Measurements from ENCODE around the gene OGFOD2.

Gene OGFOD2

DNA sequence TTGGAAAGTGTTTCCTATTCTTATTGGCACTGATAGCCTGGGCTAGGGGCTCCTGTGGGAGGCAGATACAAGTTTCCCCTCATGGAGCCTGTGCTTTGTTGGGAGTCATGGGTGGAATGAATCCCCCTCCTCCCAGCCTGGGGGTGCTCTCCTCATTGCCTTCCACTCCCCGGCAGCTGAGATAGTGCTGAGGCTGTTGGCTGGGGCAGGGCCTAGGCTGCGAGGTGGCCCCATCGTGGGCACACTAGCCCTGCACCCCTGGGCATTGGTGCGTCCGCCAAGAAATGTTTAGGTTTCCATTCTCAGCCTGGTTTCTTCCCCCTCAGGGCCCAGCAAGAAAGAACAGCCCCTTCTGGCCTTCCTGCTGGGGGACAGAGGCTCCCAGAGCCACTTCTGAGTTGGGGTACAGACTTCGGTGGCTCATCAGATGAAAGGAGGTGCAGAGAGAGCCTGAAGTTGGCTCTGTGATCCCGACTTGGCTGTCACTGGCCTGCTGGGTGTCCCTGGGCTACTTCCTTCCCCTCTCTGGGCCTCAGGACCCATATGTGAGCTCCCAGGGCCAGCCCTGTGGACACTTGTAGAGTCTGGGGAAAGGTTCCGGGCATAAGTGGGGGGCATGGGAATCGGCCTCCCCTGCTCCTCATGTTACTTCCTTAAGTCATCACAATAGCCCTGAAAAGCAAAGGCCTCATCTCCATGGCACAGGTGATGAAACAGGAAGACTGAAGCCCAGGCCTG lies 2.8 kb downstream of the OGFOD2 start:
- DNase-seq: no peak

DNA sequence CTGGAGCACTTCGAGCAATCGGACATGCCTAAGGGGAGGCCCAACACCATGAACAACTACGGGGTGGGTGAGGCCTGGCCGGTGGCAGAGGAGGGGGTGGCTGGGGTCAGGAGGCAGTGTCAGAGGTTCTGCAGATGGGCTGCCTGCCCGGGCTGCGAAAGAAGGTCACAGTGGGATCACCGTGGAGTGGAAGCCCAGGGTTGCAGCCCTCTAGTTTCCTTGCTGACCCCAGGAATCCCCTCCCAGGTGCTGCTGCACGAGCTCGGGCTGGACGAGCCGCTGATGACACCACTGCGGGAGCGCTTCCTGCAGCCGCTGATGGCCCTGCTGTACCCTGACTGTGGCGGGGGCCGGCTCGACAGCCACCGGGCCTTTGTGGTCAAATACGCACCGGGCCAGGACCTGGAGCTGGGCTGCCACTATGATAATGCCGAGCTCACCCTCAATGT lies 3.5 kb downstream of the OGFOD2 start:
- DNase-seq: no peak

DNA sequence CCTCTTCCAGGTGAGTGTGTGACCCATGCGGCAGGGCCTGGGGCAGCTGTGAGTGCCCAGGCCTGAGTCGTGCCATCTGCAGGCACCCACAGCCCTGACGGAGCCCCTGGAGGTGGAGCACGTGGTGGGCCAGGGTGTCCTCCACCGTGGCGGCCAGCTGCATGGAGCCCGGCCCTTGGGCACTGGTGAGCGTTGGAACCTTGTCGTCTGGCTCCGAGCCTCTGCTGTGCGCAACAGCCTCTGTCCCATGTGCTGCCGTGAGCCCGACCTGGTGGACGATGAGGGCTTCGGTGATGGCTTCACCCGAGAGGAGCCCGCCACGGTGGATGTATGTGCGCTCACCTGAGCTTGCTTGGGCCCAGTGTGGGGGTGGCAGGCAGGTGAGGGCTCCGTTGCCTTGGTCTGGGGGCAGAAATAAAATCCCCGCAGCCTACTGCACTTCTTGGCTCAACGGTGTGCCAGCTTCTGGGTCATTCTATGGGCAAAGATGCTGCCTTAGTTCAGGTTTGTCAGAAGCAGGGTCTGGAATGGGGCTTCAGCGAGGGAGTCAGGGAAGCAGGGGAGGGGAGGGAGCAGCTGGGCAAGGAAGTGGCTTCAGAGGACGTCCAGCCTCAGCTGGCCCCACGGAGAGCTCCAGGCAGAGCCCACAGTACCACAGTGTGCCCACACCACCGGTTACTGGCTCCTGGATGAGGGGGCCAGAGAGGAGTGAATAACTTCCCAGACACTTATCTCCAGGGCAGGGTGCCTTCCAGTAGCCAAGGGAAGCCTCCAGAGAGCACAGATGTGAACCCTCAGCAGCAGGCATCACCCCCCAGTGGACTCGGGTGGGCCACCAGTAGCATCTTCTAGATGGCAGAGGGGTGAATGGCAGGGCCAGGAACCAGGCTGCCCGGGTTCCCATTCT lies 4.2 kb downstream of the OGFOD2 start:
- DNase-seq: no peak

DNA sequence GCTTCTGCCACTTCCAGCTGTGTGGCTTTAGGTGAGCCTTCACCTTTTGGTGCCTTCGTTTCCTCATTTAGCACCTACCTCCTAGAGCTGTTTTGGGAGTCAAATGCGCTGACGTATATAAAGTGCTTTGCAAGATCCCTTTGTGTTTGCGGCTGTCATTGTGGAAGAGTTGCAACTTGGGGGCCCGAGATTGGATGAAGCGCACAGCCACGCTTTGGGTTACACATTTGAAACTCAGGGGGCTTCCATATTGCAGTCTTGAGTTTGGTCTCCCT lies 4.8 kb downstream of the OGFOD2 start:
- no peak for DNase-seq

DNA sequence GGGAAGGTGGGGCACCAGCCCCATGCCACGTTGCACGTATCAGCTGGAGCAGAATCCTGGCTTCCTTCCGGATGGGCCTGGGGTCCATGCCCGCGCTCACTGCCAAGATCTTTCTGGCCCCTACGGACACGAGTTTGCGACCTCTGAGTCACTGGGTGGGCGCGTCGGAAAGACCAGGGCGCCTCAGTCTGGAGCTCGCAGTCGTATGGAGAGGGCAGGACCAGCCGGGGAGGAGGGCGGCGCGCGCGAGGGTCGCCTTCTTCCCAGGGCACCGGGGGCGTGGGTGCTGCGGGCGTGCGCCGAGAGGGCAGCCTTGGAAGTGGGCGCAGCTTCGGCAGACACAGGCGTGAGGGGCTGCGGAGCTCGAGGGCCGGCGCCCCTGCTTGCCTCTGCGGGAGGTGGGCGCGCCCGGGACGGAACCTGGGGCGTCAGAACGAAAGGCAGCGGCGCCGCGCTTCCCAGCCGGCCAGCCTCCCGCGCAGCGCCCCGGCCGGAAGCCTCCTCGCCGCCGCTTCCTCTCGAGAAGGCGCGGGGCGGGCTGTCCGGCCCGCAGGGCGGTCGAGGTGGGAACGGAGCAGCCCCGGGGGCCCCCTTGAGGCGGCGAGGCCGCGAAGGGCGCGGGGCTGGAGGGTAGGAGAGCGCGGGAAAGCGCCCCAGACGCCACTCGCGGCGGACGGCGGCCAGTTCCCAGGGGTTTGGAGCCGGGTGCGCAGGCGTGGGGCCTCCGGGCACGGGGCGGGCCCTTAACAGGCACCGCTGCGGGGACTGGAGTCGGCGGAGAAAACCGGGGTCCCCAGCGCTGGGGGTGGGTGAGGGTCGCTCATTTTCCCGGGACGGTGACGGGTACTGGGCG lies 5.4 kb downstream of the OGFOD2 start, which contains the start of gene ARL6IP4:
ARL6IP4 (plus strand) TSS at position 499 of the 853 bp plus-strand sequence. CDS start 459 bp downstream, outside the sequence.
- peak; percentile 80 for DNase-seq

DNA sequence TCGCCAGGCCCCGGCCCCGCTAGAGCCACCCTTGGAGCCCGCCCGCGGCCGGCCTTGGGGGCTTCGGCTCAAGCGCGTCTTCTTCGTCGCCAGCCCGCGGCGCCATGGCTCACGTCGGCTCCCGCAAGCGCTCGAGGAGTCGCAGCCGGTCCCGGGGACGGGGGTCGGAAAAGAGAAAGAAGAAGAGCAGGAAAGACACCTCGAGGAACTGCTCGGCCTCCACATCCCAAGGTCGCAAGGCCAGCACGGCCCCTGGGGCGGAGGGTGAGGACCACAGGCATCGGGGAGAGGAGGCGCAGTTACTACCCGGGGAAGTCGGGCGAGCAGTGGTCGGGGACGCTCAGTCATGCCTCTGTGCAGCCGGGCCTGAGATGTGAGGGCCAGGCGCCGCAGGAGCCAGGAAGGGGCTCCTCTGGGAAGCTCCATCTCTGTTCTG lies 6.0 kb downstream of the OGFOD2 start:
- no peak for DNase-seq

DNA sequence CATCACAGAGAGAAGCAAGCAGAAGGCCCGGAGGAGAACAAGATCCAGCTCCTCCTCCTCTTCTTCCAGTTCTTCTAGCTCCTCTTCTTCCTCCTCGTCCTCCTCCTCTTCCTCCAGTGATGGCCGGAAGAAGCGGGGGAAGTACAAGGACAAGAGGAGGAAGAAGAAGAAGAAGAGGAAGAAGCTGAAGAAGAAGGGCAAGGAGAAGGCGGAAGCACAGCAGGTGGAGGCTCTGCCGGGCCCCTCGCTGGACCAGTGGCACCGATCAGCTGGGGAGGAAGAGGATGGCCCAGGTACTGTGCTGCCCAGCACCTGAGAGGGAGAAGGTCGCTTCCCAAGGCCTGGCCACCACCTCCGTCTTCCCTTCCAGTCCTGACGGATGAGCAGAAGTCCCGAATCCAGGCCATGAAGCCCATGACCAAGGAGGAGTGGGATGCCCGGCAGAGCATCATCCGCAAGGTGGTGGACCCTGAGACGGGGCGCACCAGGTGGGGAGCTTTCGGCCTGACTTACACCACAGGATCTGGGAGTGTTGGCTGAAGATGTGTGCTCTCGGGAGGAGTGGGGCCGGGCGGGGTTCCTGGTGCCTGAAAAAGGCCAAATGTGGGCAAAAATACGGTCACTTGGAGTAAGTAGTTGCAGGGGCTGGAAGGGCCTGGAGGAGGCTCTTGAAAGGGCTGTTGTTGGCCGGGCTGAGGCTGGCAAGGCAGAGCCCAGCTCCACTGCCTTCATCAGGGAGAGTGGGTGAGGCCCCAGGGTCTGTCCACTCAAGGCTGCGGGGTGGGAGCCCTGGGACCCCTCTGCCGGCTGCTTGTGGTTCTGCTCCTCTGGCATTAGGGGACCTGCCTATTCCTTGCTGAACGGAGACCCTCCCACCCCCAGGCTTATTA lies 6.8 kb downstream of the OGFOD2 start:
- DNase-seq: no peak

DNA sequence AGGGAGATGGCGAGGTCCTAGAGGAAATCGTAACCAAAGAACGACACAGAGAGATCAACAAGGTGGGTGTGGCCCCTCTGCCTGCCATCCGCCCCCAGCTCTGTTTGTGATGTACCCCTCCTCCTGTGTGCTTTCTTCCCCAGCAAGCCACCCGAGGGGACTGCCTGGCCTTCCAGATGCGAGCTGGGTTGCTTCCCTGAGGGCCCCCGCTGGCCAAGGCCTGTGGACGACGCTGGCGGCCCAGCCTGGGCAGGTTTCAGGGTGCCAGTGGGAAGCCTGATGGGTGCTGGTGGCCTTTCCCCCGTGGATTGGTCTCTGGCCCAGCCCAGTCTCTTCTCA lies 7.4 kb downstream of the OGFOD2 start:
- DNase-seq: no peak

DNA sequence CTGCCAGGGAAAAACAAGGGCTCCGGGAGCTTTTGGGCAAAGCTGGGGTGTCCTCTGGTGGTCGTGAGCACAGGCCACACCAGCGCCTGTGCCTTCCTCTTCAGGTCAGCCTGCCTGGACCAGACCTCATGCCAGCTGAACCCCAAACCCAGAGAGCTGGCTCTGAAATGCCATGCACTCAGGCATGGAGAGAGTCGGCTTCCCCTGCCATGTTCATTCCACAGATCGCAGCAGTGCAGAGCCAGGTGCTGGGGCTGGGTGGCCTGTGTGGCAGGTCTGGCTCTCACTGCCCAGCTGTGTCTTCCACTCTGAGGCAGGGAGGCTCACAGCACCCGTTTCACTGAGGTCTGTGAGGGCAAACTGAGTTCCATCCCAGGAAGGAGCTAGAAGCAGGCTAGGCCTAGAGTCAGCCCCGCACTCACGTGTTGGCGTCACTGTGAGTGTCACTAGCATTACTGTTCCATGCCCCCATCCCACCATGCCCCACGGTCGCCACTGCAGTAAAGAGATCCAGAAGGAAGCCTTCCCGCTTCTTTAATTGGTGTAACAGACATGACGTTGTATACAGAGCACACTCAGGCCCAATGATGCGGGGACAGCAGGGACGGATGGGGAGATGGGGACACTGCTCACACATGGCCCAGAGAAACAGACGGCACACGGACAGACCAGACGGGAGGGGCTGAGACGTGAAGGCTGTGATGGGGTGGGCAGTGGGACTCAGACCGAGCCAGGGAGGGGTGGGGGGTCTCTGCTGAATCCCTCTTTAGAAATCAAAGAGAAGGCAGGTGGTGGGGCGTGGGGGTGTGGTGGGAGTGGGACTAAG lies 8.1 kb downstream of the OGFOD2 start:
- no peak for DNase-seq

DNA sequence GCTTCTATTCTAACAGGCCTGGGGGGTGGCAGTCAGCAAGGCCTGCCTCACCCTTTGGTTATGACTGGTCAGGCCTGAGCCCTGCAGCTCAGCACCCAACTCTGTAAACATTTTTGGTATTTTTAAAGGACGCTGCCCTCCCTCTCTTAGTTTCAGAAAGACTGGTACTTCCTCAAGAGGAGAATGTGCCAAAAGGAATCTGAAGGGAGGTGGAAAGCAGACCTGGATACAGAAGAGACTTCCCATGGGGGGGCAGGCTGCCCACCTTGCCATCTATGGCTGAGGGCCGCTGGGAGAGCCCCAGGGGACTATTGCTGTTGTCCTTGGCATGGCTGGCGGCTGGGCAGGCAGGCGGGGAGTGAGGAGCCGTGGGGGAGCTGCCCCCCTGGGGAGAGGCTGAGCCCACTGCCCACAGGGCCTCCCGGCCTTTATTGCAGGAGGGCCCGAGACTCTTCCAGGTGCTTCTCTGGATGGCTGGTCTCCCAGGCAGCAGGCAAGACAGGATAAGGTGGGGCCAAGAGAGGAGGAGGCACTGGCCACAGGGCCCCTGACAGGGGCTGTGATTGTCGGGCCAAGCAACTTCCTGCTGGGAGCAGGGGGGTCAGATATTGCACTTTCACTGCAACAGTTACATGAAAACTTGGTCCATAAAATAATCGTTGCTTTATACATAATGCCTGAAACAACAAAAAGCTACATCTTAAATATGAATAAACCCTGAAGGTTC lies 8.9 kb downstream of the OGFOD2 start:
- DNase-seq: no peak

DNA sequence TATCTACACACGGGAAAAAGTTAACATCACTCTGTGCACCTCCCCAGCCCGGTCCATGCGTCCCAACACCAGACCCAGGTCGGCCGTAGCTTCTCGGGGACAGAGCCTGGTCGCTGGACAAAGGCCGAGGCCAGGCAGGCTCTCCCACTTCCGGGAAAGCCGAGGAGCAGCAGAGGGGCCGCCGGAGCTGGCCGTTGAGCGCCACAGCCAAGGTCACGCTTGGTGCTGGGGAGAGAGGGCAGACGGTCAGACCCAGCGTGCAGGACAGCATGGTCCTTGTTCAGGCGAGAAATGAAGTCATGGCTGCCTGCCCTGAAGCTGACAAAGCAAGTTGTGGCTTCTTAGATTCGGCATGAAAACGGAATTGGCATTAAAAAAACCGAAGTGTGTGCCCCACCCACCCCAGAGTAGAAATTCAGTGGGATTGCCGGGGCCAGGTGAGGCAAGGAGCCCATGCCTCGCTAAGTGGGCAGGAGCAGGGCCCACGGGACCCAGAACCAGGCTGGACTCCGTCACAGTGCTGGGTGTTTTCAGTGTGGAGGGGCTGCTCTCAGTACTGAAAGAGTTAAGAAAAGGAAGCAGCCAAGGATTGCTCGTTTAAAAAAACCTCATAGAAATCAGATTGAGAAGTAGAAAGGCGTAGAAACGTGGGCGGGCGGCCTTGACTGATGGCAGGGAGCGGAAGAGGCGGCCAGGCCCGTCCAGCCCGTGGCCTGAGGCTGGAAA lies 9.7 kb downstream of the OGFOD2 start:
- no peak for DNase-seq

DNA sequence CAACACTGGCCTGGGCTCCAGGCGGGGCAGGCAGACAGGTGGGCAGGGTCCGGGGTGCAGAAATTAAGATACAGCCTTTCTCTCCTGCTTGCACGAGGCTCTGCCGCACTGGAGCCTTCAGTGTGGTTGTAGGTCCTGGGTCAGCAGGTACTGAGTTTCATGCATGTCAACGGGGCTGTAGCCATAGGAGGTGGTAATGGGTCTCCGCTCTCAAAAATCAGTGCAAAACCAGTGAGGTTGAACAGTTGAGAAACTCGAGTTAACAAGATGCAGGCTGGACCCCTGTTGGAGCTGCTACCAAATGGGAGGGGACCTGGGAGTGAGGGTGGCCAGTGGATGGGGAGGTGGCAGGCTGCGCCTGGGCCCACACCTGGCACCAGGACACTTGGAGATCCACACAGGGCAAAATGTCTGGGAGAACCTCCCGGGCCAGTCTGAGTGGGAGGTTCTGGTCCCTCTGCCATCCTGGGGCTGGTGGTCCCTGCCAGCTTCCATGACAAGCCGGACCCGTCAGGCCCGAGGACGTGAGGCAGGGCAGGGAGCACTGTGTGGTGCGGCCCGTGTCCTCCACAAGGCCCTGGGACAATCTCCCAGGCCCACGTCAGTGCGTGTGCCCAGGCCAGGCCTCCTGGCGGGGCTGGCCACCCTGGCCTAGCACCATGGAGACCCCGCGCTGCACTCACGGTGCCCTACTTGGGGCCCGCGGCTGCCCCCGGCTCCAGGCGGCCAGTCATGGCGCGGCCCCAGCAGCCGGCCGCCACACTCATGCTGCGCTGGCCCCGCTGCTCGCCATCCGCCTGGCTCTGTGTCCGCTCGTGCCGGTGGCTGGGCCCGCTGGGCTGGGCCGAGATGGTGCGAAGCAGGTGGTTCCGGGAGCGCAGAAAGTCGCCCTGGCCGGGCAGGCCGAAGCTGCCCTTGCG lies 10.6 kb downstream of the OGFOD2 start:
- DNase-seq: no peak

DNA sequence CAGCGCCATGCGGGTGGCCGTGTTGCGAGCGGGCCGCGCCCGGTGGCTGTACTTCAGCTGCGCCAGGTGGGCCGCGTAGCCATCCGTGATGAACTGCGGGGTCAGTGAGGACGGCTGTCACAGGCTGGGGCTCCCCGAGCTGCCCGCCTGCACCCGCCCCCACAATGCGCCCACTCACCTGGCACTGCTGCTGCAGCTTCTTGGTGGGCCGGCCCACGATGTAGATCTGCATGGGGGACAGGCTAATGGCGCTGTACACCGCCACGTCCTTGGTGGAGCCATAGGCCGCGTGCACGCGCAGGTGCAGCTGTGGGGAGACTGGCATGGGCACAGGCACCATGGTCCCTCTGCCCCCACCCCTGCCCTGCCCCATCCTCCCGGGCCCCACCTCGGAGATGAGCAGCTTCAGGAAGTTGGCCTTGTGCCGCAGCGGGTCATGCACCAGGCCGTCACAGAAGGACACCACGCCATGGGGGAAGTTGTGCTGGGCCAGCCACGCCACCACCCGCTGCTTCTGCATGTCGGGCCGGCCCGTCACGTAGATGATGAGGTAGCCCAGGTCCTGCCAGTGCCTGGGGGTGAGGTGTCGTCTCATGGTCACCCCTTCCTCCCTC lies 11.3 kb downstream of the OGFOD2 start:
- no peak for DNase-seq

DNA sequence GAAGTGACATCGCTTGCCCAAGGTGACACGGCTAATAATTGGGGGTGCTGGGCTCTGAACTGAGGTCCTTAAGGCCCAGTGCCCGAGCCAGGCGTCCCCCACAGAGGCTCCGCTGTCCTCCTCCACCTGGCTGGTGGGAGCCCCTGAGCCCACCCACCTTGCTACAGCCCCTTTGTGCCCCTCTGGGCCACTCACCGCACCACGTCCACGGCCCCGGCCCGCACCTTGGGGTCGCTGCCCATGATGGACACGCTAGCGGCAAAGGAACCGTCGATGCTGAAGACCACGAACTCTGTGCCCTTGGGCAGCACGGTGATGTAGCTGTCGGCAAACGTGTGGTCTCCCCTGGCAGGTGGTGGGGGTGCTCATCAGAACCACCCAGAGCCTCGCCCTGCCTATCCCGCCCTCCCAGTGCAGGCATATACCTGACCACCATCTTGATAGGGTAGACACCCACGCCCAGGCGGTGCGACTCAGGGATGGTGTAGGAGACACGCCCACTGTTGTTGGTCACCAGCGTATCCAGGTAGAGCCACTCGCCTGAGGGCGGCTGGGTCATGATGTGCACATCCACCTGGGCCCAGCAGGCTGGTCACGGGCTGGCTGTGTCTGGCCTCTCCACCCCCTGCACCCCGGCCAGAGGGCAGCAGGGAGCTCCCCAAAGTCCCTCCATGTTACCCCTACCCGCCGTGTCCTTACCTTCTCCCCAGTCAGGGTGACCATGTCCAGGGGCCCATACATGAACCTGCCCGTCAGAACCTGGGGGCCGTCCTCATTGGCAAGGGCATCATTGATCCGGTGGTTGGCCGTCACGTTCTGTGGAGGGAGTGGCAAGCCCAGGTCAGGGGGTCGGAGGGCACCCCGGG lies 12.3 kb downstream of the OGFOD2 start:
- no peak for DNase-seq

DNA sequence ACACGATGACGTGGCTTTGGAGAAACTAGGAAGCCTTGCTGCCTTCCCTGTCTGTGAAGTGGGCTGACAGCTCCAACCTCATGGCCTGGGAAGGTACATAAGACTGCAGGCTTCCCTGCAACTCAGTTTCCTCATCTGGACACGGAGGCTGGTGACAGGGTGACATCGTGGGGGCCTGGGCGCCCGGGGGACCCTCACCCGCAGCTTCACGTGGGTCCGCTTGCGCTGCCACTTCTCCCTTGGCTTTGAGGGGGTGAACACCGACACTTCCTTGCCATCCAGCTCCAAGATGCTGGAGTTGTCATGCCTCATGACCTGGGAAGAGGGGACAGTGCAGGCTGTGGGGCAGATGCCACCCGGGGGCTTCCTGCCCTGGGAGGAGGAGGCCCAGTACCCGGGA lies 13.0 kb downstream of the OGFOD2 start:
- DNase-seq: no peak

DNA sequence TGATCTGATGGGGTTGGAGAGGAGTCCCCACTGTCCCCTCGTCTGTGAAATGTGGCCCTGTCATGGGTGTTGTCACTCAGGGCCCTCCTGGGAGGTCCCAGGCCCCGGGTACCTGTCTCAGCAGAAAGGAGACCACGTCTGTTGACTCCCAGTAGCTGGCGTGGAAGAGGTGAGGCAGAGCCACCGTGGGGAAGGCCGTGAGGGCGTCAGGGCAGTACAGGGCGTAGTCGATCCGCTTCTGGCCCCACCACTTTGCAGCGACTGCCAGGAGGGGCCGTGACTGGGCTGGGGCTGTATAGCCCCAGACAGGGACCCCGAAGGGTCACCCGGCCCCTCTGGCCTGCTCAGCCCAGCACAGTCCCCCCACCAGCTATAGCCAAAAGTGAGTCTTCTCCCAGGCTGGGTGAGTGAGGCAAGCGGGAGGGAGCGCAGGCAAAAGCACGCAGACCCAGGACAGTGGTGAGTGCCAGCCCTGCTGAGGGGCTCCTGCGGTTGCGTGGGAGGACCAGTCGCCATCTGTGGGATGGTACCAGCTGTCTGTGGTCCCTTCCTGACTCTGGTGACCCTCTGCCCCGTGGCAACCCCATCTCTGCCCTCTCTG lies 13.7 kb downstream of the OGFOD2 start:
- no peak for DNase-seq

Measured in stimulated activated CD4-positive, alpha-beta T cell treated with anti-CD3 and anti-CD28 coated beads, Interleukin-15, amount 100 ng/mL, for 24 hours (primary cell).